ENCODE measurements around the gene HVCN1.
"Not testable (repeated sequence)": the region's sequence is repeated elsewhere in the genome, so short reads cannot be mapped to it uniquely, and the experiment has no call there.

Gene HVCN1, protein sequence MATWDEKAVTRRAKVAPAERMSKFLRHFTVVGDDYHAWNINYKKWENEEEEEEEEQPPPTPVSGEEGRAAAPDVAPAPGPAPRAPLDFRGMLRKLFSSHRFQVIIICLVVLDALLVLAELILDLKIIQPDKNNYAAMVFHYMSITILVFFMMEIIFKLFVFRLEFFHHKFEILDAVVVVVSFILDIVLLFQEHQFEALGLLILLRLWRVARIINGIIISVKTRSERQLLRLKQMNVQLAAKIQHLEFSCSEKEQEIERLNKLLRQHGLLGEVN
- total RNA-seq: 1.3 to 8.6 reads per million in 2 experiments

GRCh38 chr12:110688446-110689280 lies at the start of gene HVCN1:
TSS of gene HVCN1 (minus strand) at chr12:110689115. CDS start at chr12:110683245, 5,870 bp downstream.
- DNase-seq (ENCODE audit: low read depth): no peak

GRCh38 chr12:110737532-110737931 lies 48.6 kb upstream of the HVCN1 start:
- no peak for DNase-seq (ENCODE audit: low read depth)

DNA sequence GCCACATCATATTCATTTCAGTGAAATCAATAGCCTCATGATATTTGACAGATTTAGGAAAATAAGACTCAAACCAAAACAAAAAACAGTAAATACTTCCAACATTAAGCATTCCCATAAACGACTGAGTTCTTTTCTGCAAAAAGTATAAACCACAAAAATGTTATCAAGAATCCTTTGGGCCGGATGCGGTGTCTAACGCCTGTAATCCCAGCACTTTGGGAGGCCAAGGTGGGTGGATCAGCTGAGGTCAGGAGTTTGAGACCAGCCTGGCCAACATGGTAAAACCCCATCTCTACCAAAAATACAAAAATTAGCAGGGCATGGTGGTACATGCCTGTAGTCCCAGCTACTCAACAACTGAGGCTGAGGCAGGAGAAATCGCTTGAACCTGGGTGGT lies 48.1 kb upstream of the HVCN1 start:
- DNase-seq (ENCODE audit: low read depth): not testable (repeated sequence)

DNA sequence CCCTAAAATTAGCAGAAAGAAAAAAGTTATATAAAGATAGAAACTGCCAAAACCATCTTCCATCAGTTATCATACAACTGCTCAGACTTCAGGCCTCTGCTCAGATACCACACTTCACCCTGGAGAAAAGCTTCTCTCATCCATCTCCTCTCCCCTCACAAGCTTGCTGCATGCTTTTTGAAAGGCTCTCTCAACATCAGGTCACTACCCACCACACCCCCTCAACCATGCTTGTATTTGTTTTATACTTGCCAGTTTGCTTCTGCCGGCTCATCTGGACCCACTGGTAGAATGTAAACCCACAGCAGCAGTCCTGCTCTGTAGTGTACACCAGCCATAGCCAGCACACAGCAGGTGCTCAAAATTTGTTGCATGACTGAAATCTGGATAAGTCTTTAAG lies 45.0 kb upstream of the HVCN1 start:
- DNase-seq (ENCODE audit: low read depth): no peak

DNA sequence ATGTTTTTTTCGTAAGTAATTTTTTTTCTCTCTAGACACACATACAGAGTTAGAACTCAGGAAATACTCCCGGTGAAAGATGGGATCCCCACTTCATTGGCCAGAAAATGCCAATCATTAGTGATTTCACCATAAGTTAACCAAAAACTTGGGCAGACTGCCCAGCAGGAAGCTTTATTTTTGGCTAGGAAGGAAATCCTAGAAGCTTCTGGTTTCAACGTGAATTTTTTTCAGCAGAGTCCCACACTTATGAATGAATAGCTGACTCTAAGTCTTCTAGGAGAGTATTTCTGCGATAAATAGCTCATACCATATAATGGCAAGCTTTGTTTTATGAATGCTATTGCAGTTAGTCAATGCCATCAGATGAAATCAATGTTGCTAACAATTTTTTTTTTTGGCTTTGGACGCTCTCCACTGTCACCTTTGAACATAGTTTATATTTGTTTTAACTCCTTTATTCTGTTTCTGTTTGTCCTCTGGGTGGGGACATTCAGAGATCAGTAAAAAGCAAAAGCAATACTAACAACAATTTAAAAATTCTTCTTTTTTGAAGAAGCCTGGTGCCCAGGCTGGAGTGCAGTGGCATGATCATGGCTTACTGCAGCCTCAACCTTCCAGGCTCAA lies 44.3 kb upstream of the HVCN1 start:
- no peak for DNase-seq (ENCODE audit: low read depth)

- no peak for DNase-seq (ENCODE audit: low read depth)
Observed at GRCh38 chr12:110732572-110732971, 43.7 kb upstream of the HVCN1 start.

GRCh38 chr12:110731479-110731878 lies 42.6 kb upstream of the HVCN1 start:
- DNase-seq (ENCODE audit: low read depth): no peak

DNA sequence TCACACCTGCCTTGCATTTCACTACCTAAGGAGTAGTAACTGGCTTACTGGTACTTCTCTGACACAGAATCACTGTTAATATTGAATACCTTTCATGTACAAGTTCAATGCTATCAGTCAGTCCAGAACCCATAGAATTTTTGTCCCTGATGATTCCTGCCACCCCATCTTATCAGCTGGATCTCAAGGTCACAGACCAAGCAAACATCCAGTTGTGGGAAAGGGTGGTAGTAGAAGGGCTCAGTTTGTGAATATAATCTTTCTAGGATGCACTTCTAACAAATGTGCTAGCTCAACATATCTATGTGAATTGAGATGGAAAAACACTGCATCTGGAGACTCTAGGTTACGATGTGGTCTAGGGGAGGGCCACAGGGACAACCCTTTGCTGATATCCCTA lies 39.7 kb upstream of the HVCN1 start:
- DNase-seq (ENCODE audit: low read depth): no peak

DNA sequence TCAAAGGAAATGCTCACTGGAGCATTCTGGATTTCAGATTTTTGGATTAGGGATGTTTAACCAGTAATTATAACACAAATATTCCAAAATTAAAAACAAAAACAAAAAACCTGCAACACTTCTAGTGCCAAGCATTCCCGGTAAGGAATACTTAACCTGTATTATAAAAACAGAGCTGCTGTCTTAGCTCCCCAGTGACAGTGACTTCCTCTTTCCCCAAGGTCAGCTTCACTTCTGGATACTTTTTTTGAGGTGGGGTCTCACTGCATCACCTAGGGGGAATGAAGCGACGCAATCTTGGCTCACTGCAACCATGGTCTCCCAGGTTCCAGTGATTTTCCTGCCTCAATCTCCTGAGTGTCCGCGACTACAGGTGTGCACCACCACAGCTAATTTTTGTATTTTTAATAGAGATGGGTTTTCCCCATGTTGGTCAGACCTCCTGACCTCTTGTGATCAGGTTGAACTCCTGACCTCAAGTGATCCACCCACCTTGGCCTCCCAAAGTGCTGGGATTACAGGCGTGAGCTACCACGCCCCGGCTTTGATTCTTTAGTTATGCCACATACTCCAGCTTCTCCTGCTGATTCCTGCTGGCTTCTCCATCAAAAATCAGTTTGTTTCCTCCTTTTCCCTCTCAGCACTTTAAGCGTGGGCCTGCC lies 37.9 kb upstream of the HVCN1 start:
- DNase-seq (ENCODE audit: low read depth): no peak

- no peak for DNase-seq (ENCODE audit: low read depth)
Observed at GRCh38 chr12:110726028-110726427, 37.1 kb upstream of the HVCN1 start.

GRCh38 chr12:110725267-110725666 lies 36.4 kb upstream of the HVCN1 start:
- DNase-seq (ENCODE audit: low read depth): no peak

GRCh38 chr12:110722892-110723291 lies 34.0 kb upstream of the HVCN1 start:
- not testable (repeated sequence) for DNase-seq (ENCODE audit: low read depth)

GRCh38 chr12:110721570-110721969 lies 32.7 kb upstream of the HVCN1 start:
- DNase-seq (ENCODE audit: low read depth): no peak

GRCh38 chr12:110720516-110720915 lies 31.6 kb upstream of the HVCN1 start:
- no peak for DNase-seq (ENCODE audit: low read depth)

- DNase-seq (ENCODE audit: low read depth): no peak
Observed at GRCh38 chr12:110718222-110718908, 29.4 kb upstream of the HVCN1 start.

GRCh38 chr12:110717037-110717436 lies 28.1 kb upstream of the HVCN1 start:
- DNase-seq (ENCODE audit: low read depth): no peak

DNA sequence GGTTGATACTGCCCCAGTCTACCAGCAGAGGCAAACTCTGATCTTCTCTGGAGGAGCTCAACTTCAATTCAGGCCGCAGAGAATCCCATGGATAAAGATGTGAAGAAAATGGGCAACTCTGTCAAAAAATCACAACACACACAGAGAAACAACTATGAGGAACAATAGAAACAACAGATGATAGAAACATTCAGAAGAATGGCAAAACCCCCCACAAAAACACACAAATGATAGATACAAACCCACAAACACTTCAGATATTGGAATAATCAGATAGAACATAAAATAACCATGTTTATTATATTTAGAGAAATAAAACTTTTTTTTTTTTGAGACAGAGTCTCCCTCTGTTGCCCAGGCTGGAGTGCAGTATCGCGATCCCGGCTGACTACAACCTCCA lies 20.0 kb upstream of the HVCN1 start:
- DNase-seq (ENCODE audit: low read depth): no peak

DNA sequence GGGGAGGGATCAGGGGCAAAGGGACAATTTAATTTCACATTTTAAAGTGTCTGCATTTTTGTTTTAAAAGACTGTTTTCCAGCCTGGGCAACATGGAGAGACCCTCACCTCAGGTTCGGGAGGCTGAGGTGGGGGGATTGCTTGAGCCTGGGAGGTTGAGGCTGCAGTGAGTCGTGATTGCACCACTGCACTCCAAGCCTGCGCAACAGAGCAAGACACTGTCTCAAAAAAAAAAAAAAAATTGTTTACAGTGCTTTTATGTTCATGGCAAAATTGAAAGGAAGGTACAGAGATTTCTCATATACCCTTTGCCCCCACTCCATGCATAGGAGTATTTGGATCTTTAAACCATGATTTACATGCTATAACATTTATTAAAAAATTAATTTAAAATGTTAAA lies 16.4 kb upstream of the HVCN1 start:
- no peak for DNase-seq (ENCODE audit: low read depth)

DNA sequence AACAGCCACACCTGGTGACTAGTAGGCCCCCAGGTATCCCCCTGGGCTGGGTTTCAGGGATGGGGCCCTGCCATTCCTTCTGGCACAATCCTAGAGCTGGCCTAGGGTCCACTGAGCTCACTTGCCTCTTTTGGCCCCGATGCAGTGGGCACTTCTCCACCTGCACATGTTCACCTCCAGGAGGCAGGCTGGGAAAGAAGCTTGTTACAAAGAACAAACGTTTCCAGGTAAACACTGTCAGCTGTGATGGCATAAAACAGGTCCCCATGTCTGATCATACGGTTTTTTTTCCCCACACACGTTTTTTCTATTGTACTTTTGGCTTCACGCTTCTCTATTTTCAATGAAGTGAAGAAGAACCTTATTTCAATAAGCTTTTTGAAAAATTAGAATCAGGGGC lies 15.8 kb upstream of the HVCN1 start:
- DNase-seq (ENCODE audit: low read depth): no peak

- no peak for DNase-seq (ENCODE audit: low read depth)
Observed at GRCh38 chr12:110704231-110704630, 15.3 kb upstream of the HVCN1 start.

DNA sequence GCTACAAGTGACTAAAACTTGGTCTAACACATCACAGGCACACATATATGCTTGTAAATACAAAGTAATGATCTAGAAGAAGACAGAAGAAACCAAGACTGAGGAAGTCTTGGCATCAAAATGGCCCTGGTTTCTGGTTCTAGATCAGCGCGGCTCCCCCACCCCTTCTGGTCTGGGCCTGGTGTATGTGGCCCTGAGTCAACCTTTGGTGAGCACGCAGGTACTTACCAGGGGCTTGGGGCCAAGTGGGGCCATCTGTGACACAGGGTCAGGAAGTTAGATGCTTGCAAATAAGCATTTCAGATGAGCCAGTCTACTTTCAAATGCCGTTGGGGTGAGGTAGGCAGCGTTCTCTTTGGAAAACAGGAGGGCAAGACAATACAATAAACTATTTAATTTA lies 13.2 kb upstream of the HVCN1 start:
- DNase-seq (ENCODE audit: low read depth): no peak
